Stimulated activated CD4-positive, alpha-beta T cell treated with anti-CD3 and anti-CD28 coated beads, Interleukin-4, amount 100 ng/mL, for 4 hours (primary cell): ENCODE measurements around the gene CMIP.

ENCODE experiments used
- DNase-seq, 2 experiments: peaks; one replicate each; pipeline ENCODE4 v3.0.0-alpha.2; 2020

Gene CMIP

GRCh38 chr16:81710044-81710443 lies 265.4 kb downstream of the CMIP start:
- no peak for DNase-seq

DNA sequence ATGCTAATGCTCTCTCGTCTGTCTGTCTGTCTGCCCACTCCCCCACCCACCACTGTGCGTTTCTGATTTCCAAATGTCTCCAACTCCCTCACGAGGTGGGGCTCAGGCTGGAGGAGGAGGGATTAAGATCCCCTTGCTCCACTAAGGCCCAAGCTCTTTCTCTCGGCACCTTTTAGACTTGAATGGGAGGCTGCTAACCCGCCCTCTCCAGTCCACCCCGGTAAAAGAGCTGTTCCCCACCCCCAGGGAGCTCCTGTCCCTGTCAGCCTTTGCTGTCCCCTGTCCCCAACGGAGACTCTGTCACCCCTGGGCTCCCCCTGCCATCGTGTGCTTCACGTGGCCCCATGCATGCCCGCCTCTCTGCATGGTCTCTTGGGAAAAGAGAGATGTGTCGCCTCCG lies 266.0 kb downstream of the CMIP start:
- no peak for DNase-seq

DNA sequence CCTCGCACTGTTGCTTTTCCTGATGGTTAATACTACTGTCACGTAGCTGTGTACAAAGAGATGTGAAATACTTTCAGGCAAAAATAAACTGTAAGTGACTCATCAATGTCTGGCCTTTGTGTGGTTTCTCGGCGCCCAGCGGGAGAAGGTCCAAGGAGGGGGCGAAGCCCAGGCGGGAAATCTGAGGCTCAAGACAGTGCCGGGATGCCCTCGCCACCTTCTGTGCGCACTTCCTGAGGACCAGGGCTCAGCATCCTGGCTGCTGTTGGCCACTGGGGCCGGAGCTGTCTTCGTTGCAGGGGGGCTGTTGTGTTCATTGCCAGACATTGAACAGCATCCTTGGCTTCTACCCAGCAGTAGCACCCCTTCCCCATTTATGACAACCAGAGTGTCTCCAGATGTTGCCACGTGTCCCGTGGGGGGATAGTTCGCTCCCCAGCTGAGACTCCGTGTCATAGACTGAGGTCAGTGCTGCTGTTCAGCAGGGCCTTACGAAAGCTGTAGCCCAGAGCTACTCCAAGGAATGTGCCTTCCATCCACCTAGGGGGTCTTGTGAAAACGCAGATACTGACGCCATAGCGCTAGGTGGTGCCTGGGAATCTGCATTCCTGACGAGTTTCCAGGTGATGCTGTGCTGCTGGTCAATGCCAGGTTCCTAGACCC lies 267.2 kb downstream of the CMIP start:
- DNase-seq, result no peak

- DNase-seq, result no peak
Measured at GRCh38 chr16:81712681-81713080, 268.1 kb downstream of the CMIP start.

DNA sequence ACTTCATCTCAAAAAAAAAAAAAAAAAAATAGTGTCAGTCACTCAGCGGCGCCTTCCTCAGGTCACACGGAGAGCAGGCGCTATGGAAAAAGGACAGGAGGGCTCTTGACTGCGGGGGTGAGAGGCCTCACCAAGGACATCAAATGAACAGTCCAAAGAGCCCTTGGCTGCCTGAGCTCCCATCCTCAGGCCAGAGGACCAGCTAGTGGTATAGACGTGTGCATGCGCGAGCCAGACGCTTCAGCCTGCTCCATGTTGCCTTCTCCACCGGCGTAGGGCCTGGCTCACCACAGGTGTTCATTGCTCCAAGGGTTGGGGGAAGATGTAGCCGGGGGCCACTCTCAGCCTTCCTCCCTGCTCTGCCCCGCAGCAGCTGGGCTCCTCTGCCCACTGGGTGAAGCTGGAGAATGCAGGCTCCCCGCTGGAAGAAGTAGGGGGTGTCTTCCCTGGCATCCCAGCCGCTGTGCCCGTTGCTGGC lies 268.7 kb downstream of the CMIP start:
- DNase-seq, result no peak

DNA sequence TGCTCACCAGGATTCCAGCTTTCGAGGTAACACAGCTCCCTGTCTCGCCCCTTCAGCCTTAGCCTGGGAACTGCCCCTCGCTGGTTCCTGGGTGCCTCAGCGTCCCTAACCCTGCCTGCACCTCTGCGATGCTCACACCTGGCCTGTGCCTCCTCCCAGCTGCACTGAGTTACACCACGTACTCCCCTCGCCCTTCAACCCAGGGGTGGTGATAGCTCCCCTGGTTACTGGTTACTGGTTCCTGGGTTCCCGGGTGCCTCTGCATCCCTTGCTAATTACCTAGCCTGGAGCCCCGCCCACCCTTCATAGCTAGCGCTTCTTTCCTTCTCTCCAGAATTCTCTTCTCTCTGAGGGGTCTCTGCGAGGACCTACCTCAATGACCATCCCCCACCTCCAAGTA lies 269.2 kb downstream of the CMIP start:
- no peak for DNase-seq

DNA sequence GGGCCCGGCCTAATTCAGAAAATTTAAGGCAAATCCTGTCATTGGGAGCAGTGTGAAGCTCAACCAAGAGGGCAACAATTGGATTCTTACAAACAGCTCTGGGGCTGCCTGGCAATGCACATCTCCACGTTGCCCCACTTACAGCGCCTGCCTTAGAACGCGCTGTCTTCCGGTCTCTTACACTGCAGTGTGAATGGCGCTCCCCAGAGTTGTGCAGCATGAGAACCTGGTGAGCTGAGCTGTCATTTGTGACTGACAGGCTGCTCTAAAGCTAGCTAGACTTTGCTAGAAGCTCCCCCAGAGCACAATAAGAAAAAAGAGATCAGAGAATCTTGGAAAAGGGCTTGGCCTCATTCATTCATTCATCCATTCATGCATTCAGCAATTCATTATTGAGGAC lies 270.0 kb downstream of the CMIP start:
- DNase-seq, result no peak

- DNase-seq, result no peak
Measured at GRCh38 chr16:81715358-81716196, 271.0 kb downstream of the CMIP start.

- DNase-seq, result no peak
Measured at GRCh38 chr16:81716478-81717225, 272.0 kb downstream of the CMIP start.

- no peak for DNase-seq
Measured at GRCh38 chr16:81717662-81718189, 273.1 kb downstream of the CMIP start.

DNA sequence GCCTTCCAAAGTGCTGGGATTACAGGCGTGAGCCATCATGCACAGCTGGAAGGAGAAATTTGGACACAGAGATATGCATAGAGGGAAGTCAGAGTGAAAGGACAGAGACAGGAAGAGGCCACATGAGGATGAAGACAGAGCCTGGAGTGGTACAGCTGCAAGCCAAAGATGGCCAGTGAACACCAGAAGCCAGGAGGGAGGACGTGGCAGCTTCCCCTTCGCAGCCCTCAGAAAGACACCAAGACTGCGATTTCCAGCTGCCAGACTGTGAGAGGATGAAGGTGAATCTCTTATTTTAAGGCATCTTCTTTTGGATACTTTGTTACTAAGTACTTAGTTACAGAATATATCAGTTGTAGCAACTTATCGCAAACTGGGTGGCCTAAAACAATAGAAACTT lies 274.0 kb downstream of the CMIP start:
- no peak for DNase-seq

DNA sequence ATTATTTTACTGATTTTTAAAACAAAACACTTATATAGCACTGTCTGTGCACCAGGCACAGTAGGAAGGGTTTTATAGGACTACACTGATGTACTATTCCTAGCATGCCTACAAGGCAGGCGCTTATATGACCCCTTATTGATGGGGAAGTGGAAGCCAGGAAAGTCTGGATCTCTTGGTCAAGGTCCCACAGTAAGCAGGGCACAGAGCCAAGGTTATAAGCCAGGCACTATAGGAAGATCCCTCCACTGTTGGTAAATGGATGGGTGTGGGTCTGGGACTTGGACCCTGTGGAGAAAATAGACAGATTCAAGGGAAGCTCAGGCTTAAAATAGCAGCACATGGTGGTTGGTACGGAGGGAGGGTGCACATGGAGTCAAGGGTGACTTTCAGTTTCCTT lies 275.4 kb downstream of the CMIP start:
- DNase-seq, result no peak

DNA sequence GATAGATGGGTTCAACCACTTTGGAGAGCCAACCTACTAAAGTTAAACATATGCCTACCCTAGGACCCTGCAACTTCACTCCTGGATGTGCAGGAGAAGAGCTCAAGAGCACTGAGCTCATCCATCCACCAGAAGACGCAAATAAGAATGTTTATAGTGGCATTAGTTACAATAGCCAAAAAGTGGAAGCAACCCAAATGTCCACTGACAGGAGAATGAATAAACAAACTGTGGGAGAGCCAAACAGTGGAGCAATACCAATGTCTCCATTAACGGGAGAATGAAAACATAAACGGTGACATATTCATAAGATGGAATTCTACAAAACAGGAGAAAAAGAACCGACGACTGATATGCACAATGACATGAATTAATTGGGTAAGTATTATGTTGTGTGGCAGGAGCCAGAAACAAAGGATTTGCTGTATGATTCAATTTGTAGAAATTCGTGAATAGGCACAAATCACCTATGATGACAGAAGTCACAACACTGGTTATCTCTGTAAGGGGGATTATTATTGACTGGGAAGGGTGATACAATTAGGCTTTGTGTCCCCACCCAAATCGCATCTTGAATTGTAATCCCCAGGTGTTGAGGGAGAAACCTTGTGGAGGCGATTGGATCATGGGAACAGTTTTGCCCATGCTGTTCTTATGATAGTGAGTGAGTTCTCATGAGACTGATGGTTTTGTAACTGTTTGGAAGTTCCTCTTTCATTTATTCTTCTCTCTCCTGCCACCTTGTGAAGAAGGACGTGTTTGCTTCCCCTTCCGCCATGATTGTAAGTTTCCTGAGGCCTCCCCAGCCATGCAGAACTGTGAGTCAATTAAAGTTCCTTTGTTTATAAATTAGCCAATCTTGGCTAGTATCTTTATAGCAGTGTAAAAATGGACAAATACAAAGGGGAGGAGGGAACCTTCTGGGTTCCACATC lies 276.6 kb downstream of the CMIP start:
- no peak for DNase-seq

DNA sequence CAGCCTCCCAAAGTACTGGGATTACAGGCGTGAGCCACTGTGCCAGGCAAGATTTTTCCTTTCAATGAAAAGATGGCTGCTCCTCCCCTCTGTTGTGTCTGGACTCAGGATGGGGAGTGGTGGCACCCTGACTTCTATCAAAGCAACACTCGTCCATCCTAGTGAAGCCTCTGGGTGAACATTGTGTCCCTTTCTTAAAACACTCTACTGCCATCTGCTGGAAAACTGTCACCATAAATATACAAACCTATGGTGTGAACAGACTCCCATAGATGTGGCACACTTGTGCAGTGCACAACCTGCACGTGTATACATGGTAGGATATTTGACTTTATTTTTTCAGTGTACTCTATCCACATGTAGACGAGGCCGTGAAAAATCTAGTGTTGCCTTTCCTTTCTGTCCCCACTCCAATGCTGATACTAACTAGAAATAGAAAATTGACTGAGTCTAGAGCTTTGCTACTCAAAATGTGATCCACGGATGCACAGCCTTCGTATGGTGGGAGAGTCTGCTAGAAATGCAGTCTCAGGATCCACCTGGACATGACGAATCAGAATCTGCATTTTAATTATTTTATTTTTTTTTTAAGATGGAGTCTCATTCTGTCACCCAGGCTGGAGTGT lies 278.6 kb downstream of the CMIP start:
- DNase-seq, result peak in 1 of 2 experiments; percentile 26

GRCh38 chr16:81728435-81728834 lies 283.8 kb downstream of the CMIP start:
- DNase-seq, result no peak

DNA sequence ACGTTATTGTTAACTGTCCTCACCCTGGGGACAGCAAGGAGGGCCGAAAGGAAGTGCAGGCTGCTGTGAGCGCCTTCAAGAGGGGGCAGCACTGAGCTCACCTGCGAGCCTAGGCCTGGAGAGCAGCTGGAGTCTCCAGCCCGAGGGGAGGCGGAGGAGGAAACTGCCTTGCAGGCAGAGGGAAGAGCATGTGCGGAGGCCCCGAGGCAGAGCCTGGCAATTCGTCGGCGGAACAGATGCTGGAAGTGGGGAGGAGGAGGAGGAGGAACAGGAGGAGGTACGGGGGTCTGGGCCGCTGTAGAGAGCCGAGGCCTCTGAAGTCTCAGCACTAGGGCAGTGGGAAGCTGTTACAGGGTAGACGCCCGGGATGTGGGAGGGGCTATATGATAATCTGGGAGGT lies 284.8 kb downstream of the CMIP start:
- DNase-seq, result no peak

- peak; percentile 37 to 57 for DNase-seq
Measured at GRCh38 chr16:81730090-81731051, 285.8 kb downstream of the CMIP start.

DNA sequence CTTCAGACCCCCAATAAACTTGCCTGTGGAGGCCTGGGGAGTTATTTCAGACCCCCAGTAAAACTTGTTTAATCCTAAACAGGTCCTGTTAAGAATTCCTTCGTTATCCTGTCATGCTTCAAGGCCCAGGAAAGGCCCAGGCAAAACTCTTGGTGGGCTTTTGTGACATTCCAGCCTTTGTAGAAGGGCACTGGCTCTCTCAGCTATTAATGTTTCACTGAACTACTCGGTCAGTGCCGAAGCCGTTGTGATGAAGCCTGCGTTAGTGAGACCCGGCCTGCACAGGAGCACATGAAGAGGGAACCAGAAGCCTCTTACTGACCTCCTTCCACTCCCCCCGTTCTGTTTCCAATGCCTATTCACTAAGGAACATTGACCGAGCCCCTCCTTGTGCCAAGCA lies 287.0 kb downstream of the CMIP start:
- DNase-seq, result no peak

DNA sequence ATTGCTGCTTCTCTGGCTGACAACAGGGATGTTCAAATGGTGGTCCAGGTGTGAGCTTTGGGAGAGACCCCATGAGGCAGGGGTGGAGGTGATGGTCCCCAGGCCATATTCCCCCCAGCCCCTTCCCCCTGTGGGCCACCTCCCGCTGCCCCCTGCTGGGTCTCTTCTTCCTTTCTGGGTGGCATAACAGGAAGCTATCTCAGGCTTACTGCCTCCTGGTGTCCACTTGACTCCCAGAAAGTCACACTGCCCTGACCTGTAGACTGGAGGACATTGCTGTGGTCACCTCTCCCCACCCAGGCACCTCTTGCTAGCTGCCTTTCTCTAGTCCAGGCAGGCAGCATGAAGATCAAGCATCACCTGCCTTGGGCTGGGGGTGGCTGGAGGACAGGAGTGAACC lies 288.1 kb downstream of the CMIP start:
- DNase-seq, result no peak

- no peak for DNase-seq
Measured at GRCh38 chr16:81733295-81733694, 288.7 kb downstream of the CMIP start.
